GM11168 (cell line): ENCODE data around the gene DAW1.
"Not testable (repeated sequence)": the region's sequence is repeated elsewhere in the genome, so short reads cannot be mapped to it uniquely, and the experiment has no call there.

Experiments
- in situ Hi-C: fragments of 300-500 bp; cut with MboI; formaldehyde crosslinking; loops from one replicate; pipeline ENCODE4 v1.12.0; 2022; ENCODE audit warnings: low sequenced_read_pairs; ENCODE audit not compliant: unreplicated experiment

DAW1 gene

DNA sequence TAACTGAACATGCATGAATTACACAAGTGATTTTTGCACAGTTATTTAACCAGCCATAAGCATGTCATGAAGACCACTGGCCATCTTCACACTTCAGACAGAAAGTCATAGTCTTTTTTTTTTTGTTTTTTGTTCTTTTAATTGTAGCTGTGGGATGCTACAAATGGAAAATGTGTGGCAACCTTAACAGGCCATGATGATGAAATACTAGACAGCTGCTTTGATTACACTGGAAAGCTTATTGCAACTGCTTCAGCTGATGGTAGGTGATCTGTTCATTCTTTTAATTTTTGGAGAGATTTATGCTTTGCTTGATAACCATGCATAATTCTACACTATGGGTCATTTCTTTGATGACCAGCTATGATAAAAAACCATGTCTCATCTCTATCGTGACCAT is 35.6 kb downstream of the DAW1 start:
- in situ Hi-C loops = no loop called here

- in situ Hi-C loops = no loop called here
Measured at GRCh38 chr2:227908266-227909054, 37.0 kb downstream of the DAW1 start.

DNA sequence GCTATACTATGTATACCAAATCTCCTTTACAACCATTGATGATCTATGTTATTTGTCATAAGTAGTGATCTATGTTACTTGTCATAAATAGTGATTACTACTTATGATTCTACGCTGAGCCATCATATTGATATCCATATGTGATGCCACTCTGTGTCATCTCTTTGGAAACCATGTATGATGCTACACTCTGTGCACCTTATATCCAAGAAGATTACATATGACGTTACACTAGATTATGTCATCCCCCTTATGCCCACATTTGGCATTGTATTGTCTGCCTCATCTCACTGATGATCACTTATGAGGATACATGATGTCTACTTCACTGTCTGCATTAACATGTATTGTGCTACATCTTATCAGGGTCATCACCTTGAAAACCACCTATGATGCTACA is 42.9 kb downstream of the DAW1 start:
- in situ Hi-C loops = no loop called here

- in situ Hi-C loops = no loop called here
Measured at GRCh38 chr2:227921648-227922047, 50.2 kb downstream of the DAW1 start.

DNA sequence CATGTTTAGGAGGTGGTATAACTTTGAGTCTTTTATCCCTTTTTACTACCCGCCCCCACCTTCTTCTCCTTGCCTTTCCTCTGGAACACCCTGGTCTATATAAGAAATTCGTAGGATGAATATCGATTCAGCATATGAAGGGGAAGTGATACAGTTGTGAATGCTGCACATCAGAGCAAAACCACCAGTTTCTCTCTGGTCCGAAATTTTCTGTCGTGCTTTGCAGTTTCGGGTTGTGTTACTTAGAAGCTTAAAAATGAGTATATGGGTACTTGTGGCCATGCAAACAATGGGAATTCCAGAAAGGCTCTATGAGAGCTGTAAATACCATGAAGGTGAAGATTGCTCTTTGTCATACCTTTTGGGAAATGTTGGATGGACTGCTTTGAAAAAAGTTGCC is 60.6 kb downstream of the DAW1 start:
- in situ Hi-C loops = no loop called here

DNA sequence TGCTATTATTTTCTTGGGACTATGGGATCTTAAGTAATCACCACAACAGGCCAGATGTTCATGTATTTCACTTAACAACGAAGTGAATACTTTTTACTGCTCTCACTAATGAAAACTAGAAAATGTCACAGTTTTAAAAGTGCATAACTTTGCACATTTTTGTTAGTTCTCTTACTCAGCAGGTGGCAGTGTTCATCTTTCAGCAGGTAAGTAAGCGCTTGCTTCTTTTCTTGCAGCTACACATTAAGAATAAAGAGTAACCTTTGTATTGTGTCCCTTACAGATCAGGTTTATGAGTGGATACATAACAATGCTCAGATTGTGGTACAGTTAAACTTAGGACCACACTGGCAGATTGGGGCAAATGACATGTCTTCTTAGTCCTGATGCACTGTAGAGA is 61.0 kb downstream of the DAW1 start:
- in situ Hi-C loops = no loop called here

GRCh38 chr2:227933884-227934283 is 62.5 kb downstream of the DAW1 start:
- in situ Hi-C loops = no loop called here

DNA sequence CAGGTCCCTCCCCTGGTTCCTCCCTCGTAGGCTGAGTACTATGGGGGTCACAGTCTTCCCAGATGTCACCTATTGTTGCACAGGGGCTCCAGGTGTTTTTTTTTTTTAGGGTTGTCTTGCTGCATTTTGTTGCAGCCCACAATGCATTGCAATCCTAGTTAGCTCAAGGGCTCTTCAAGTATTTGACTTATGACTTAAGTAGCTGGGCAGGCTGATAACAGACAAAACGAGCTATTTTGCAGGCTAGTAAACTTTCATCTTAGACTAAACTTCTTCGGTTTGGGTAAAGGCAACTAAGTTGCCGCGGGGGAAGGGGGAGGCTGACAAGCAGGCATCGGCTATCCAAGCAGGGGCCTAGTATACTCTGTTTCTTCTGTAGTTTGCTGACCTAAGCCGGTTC is 64.8 kb downstream of the DAW1 start:
- in situ Hi-C loops = not testable (repeated sequence)

DNA sequence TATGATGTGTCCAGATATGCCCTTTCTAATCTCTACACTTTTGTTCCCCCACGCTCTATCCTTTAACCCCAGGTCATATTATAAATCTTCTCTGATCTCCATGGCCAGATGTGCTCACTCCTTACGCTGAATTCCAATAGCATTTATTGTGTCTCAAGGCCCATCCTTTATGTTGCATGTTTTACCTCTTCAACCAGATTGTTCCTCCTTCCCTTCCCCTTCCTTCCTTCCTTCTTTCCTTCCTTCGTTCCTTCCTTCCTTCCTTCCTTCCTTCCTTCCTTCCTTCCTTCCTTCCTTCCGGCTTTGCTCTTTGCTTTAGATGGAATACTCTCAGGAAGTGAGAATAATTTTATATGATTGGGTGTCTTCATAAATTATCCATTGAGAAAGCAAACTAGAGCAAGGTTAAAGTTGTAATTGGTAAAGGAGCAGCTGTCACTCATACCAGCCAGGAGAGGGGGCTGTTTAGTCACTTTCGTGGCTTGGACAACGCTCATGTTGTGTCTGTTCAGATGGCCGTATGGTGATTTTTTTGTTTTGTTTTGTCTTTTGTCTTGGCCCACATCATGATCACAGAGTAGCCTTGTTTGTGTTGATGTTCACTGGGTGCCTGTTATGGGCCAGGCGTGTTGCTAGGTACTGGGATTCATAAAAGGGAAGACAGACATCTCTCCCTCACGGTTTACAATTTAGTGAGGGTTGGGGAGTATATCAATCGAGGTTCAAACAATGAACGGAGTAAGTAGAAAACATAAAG is 68.0 kb downstream of the DAW1 start:
- in situ Hi-C loops = no loop called here

DNA sequence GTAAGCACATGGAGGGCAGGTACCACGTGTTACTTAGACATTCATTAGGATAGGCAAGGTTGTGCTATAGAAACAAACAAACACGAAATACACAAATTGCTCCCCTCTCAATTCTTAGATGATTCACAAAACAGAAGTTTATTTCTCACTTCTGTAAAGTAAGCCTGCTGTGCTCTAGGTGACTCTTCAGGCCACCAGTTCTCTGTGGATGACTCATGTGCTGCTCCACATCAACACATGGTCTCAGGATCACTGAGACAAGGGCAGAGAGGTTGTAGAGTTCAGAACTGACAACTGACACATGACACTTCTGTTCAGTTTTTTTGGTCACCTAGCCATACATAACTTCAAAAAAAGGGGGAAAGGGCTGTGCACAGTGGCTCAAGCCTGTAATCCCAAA is 70.6 kb downstream of the DAW1 start:
- in situ Hi-C loops = no loop called here

GRCh38 chr2:227942965-227943364 is 71.5 kb downstream of the DAW1 start:
- in situ Hi-C loops = no loop called here

DNA sequence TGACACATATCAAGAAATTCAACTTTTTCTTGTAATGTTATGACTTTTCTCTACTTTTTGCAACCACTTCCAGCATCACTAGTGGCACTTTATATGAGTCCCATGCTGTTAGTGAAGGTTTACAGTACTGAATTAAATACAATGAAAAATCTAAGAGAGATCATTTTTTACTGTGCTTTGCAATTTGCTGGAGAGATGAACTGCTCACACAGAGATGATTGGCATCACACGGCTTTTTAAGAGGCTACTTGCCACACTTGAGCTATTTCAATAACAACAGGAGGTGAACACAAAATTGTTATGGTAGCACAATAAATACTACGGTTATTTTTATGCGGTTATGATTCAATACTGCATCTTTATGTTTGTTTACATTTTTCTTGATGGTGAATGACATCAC is 88.9 kb downstream of the DAW1 start:
- in situ Hi-C loops = no loop called here

- in situ Hi-C loops = no loop called here
Measured at GRCh38 chr2:227971619-227972230, 100.3 kb downstream of the DAW1 start.

- in situ Hi-C loops = no loop called here
Measured at GRCh38 chr2:227973241-227973640, 101.8 kb downstream of the DAW1 start.
